ENCODE measurements around the gene IFI27L1.

IFI27L1 gene

GRCh38 chr14:94113908-94114588 is 32.9 kb downstream of the IFI27L1 start:
- no peak for DNase-seq (ENCODE audit: low read depth in 4 of 4, low spot score in 1 of 4)

DNA sequence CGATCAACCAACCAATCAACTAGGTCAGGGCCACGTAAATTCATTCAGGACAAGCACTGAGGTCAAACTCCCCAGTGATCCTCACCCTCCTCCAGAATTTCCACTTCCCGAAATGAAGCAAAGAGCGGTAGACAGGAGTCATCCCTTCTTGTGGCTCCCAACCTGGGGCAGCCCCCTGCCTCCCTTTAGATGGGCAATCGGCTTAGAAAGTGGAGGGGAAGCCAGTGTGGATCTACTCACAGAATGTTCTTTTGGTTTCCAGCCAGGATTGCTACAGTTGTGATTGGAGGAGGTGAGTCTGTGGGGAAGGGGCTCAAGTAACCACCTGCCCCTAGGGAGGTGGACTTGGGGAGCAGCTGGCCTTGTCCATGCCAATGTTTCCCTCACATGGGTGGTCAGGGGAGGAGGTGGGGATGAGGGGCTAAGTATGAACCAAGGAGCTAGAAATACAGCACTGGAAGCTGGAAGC is 33.5 kb downstream of the IFI27L1 start:
- DNase-seq (ENCODE audit: low read depth in 4 of 4, low spot score in 1 of 4) = no peak

DNA sequence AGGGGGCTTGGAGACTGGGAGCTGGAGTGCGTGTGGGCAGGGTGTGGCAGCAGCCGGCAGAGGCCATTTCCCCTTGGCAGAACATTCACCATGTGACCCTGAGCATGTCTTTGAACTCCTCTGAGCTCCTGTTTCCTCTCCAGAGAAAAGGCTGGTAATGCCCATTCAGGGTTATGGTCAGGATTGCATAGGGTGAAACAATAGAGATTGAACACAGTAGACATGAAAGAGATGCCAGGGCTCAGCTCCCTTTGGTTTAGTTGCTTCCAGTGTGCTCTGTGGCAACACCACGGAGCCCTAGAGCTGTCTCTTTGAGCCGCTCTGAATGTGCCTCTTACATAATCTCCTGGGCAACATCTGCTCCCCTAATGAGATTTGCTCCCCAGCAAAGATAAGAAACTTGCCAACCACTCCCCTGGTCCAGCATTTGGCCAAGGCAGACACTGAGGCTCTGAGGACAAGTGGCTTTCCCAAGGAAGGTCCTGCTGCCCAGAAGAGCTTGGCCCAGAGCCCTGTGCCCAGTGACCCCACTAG is 34.0 kb downstream of the IFI27L1 start:
- no peak for DNase-seq (ENCODE audit: low read depth in 4 of 4, low spot score in 1 of 4)

DNA sequence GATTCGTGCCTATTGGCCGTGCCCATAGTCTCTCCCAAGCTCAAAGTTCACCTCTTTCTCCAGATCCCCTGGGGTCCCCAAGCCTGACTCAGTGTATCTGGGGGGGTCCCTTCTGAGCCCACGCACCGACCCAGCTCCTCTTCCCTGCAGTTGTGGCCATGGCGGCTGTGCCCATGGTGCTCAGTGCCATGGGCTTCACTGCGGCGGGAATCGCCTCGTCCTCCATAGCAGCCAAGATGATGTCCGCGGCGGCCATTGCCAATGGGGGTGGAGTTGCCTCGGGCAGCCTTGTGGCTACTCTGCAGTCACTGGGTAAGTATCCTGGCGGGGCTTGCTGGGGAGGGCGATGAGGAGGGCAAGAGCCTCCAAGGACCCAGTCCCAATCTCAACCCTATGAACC is 34.5 kb downstream of the IFI27L1 start:
- DNase-seq (ENCODE audit: low read depth in 4 of 4, low spot score in 1 of 4) = no peak

- DNase-seq (ENCODE audit: low read depth in 4 of 4, low spot score in 1 of 4) = no peak
These were observed 35.6 kb downstream of the IFI27L1 start for GRCh38 chr14:94116701-94117100.

- no peak for DNase-seq (ENCODE audit: low read depth in 4 of 4, low spot score in 1 of 4)
These were observed 36.7 kb downstream of the IFI27L1 start for GRCh38 chr14:94117856-94118255.

DNA sequence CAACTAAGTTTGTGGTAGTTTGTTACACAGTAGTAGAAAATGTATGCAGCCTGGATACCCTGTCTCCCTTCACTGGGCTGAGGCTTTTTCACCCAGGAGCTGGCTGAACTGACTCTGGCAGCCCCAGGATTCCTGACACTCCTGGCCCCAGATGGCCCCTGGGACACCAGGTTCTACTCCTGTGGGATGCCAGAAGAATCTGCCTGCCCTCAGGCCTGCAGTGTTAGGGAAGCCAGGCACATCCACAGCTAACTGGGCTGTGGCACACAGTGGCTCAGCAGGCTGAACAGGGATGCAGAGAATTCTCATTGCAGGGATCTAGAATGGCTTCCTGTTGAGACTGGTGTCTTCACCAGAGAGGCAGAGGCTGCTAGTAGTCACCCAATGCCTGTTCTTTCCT is 38.0 kb downstream of the IFI27L1 start:
- DNase-seq (ENCODE audit: low read depth in 4 of 4, low spot score in 1 of 4) = no peak

DNA sequence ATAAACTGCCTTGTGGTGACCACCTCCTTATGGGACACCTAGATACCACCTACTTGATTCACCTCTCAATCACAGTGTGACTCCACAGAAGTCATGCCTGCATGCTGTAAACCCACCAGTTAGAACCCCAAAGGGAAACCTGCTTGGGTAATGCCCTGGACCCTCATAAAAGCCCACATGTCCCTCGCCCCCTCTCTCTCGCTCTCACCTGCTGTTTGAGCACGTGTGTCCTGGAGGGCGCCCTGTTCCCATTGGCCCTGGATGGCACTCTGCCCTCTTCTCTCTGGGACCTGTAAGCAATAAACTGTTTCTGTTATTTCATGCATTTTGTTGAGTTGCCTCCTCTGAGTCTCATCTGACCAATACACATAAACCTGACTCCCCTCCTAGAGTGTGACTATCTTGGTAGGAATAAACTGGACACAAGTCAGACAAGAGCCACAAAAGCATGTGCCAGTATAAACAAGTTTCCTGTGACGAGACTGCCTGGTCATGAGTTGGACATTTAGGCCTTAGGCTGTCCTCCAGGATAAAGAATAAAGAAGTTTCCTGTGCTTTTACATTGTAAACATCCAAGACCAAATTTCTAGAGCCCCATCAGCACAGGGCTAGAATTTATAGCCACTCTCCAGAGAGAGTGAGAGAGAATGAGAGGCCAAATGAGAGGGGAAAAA is 39.7 kb downstream of the IFI27L1 start:
- DNase-seq (ENCODE audit: low read depth in 4 of 4, low spot score in 1 of 4) = no peak

GRCh38 chr14:94121485-94121884 is 40.4 kb downstream of the IFI27L1 start:
- no peak for DNase-seq (ENCODE audit: low read depth in 4 of 4, low spot score in 1 of 4)

GRCh38 chr14:94122438-94122837 is 41.3 kb downstream of the IFI27L1 start:
- no peak for DNase-seq (ENCODE audit: low read depth in 4 of 4, low spot score in 1 of 4)

DNA sequence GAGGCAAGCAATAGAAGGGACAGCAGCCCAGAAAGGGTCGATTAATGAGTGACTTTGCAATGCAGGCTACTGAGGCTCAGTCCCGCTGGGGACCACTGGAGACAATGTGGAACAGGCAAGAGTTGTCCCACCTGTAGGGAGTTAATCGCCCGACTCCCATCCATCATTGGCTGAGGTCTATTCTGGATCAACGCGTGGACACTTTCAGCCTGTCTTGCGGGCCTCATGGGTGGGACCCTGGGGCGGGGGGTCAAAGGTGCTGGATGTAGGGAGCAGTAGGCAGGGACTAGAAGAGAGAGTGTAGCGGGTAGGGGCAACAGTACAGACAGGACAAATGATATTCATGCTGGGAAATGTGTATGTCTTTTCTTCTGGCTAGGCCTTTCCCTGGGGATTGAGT is 42.2 kb downstream of the IFI27L1 start:
- DNase-seq (ENCODE audit: low read depth in 4 of 4, low spot score in 1 of 4) = no peak

GRCh38 chr14:94123868-94124267 is 42.8 kb downstream of the IFI27L1 start:
- DNase-seq (ENCODE audit: low read depth in 4 of 4, low spot score in 1 of 4) = no peak

DNA sequence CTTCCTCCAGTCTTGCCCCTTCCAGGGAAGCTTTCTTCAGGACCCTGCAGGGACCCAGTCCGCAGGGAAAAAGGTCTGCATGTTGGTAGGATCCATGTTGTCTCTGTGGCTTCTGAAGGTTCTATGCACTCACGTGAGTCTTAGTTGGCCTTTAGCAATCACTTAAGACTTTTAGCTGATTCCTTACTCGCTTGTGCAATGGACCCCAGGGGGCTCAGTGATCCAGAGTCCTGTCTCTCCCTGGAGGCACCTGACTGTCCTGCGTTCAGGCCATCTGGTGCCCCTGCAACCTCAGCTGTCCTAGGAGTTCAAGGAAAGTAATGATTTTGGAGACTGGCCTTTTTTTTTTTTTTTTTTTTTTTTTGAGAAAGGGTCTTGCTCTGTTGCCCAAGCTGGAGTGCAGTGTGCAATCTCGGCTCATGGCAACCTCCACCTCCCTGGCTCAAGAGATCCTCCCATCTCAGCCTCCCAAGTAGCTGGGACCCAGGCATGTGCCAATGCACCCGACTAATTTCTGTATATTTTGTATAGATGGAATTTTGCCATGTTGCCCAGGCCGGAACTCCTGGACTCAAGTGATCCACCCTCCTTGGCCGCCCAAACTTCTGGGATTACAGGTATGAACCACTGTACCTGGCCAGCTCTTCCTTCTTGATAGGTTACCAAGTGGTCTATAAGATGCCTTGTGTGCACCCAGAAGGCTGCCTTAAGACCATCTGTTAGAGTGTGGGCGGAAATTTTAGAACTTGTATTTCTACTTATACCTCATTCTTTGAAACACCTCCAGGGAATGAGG is 43.7 kb downstream of the IFI27L1 start:
- no peak for DNase-seq (ENCODE audit: low read depth in 4 of 4, low spot score in 1 of 4)

DNA sequence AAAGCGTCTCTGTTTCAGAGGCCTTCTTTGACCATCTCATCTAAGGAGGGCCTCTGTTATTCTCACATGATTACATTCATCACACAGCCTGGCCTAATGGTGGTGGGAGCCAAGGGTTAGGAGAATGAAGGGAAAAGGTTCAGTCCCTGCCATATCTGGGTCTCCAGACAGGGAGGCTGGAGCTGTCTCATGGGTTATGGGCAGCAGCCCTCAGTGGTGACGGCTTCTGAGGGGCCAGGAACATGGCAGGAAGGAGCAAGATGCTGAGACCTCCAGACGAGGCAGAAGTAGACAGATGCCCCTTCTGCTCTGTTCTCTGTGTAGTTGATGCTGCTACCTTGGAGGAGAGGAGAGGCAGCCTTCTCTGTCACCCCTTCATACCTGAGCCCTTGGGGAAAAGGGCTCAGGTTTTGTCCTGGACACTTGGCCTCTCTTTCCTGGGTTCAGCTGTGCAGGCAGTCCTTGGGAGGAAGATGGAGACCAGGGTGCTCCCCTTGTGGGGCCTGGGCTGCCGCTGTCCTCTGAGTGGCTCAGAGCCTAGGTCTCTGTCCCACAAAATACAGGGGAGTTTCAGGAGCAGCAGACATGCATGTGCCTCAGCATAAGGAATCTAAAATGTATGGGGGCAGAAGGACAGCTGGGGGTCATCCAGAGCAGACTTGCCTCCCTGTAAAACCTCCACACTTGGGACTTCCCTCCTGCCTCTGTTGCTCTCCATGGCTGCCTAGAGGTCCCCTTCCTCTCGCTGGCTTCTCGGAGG is 44.7 kb downstream of the IFI27L1 start:
- DNase-seq (ENCODE audit: low read depth in 4 of 4, low spot score in 1 of 4) = no peak

DNA sequence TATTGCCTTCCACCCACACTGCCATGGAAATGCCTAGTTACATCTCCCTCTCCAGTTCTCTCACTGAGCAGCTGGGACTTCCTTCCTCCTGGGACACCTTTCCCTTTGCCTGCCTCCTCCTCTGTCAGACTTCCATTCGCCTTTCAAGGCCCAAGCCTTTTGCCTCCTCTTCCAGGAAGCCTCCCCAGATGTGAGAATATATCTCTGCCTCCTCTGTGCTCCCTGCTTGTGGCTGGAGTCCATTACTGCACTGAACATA is 45.2 kb downstream of the IFI27L1 start:
- DNase-seq (ENCODE audit: low read depth in 4 of 4, low spot score in 1 of 4) = no peak

DNA sequence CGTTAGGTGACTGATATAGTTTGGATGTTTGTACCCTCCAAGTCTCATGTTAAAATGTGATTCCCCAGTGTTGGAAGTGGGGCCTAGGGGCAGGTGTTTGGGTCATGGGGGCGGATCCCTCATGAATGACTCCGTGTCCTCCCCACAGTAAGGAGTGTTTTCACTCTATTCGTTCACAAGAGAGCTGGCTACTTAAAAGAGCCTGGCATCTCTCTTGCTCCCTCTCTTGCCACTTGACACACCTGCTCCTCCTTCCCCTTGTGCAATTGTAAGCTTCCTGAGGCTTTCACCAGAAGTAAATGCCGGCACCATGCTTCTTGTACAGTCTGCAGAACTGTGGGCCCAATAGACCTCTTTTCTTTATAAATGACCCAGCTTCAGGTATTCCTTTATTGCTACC is 45.7 kb downstream of the IFI27L1 start:
- DNase-seq (ENCODE audit: low read depth in 4 of 4, low spot score in 1 of 4) = no peak

- DNase-seq (ENCODE audit: low read depth in 4 of 4, low spot score in 1 of 4) = no peak
These were observed 46.2 kb downstream of the IFI27L1 start for GRCh38 chr14:94127330-94127729.

GRCh38 chr14:94128216-94128839 is 47.2 kb downstream of the IFI27L1 start:
- no peak for DNase-seq (ENCODE audit: low read depth in 4 of 4, low spot score in 1 of 4)

DNA sequence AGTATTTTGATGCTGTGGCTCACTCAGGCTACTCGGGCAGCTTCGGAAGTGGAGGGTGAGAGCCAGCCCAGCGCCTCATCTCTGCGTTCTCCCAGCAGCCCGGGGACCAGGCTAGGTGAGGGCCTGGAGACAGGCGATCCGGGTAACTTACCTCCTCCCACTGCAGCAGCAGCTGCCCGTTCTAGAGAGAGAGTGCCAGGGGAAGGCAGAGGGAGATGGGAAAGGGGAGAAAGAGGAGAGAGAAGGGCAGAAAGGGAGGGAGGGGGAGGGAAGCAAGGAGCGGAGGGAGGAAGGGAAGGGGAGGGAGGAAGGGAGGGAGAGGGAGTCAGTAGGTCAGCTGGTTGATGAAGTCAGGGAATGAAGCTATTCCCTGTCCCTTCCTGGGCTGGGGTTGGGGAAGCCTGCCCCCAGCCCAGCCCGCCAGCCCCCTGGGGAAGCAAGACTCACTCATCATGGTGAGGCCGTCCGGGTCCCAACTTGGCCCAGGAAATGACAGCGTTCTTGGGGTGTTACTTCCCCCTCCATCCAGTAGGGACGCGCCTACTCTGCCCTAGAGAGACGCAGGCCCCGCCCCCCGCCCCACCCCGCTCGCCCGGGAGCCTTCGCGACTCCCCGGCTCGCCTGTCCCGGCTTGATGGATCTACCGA is 48.1 kb downstream of the IFI27L1 start, which contains the start of gene IFI27L2:
Gene IFI27L2 (minus strand): TSS at position 494 of the 647 bp plus-strand sequence. CDS start 40 bp downstream, at position 454.
- DNase-seq (ENCODE audit: low read depth in 4 of 4, low spot score in 1 of 4) = peak; percentile 16 to 63 (median 52)

DNA sequence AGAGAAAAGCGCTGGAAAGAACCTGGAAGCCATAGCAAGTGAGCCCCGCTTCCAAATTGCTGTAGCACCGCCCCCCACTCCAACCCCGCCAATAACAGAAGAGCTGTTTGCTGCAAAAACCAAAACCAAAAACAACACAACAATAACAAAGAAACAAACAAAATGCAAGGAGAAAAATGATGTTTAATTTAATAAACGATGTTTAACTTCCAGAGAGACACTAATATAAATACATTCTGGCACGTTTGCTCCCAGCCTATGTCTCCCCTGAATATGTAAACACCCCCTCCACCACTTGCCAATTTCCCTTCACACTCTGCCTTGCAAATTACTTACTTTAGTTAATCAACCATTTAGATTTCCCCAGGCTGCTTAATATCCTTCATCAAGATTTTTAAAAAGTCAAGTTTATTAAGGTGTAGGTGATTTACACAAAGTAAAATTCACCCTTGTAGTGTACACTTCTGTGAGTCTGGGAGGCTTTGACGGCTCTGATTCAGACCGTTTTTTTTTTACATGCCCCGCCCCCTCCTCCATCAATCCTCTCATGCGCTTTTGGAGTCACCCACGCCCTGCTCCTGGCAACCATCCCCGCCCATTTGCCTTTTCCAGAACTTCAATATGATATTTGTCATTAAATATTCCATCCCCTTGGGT is 48.8 kb downstream of the IFI27L1 start:
- peak in 1 of 4 experiments; percentile 10 for DNase-seq (ENCODE audit: low read depth in 4 of 4, low spot score in 1 of 4)

Measured in stimulated activated CD4-positive, alpha-beta T cell treated with anti-CD3 and anti-CD28 coated beads, Interleukin-1b, Interleukin-23, amount 100 ng/mL, for 24 hours (primary cell).